AG04450 (cell line): ENCODE results near the gene PSEN1. TPM values are rescaled to one million over a fixed set of nuclear protein-coding genes. Genes with fewer than 3 reads are reported as not detected.

Source experiments
- CTCF ChIA-PET: fragments of 300-600, 350-600 bp; formaldehyde crosslinking; extraction: SDS; loops from one replicate; lab custom pipeline; 2022; ENCODE audit warnings: antibody characterized with exemption, inconsistent platforms; lab: Charles Lee
- POLR2A ChIA-PET: fragments of 350-600 bp; formaldehyde crosslinking; extraction: SDS; loops from one replicate; lab custom pipeline; 2021; ENCODE audit warnings: antibody characterized with exemption, inconsistent platforms; lab: Yijun Ruan, JAX
- DNase-seq: peaks from one replicate; pipeline ENCODE4 v3.0.0-alpha.2; 2011; ENCODE audit warnings: low read depth, low spot score
- H3K27ac ChIP-seq: one replicate; pipeline ENCODE4 v1.5.1; 2012; ENCODE audit warnings: low read depth, low read length, control low read depth
- H3K27me3 ChIP-seq: one replicate; pipeline ENCODE4 v1.6.0; 2012; ENCODE audit warnings: low read length; ENCODE audit not compliant: control insufficient read depth, insufficient read depth
- H3K4me3 ChIP-seq: 2 replicates; pipeline ENCODE4 v1.5.1; 2011; ENCODE audit warnings: mild to moderate bottlenecking, low read depth, low read length, control low read depth
- H3K9me3 ChIP-seq: 2 replicates; pipeline ENCODE4 v1.5.1; 2012; ENCODE audit warnings: low read length; ENCODE audit not compliant: control insufficient read depth, insufficient read depth
- CTCF ChIP-seq: IDR thresholded peaks from 2 replicates; pipeline ENCODE4 v1.5.1; 2011; ENCODE audit warnings: low read depth, low read length, control low read depth, inconsistent platforms
- polyA plus RNA-seq: library from polyadenylated mRNA; depleted of rRNA; stranded (reverse); fragments of >200 nt; gene quantifications from 2 replicates; pipeline ENCODE4 v1.2.3, GENCODE V29; 2011

PSEN1 gene
- polyA plus RNA-seq, 1 experiment = 20.2 TPM

GRCh38 chr14:73246387-73247150 is 110.3 kb downstream of the PSEN1 start:
- CTCF ChIA-PET = no interaction called here
- DNase-seq = no peak
- peaks cover 3% of the 10 kb centered on the region for H3K9me3 ChIP-seq
- H3K27me3 ChIP-seq = peaks cover 8% of the 10 kb centered on the region
- TF ChIP-seq CTCF = no peak
- H3K4me3 ChIP-seq = peak overlapping the region; percentile 61
- POLR2A ChIA-PET = interaction anchor here (0.6 to 1.0 kb wide), 3 partner anchors 11 to 37 kb away, joined by 3 to 4 read pairs (median 3); no protein-coding TSS in a partner anchor
- H3K27ac ChIP-seq = no peak overlapping the region

- peaks cover 8% of the 10 kb centered on the region for H3K27me3 ChIP-seq
- no peak overlapping the region for H3K27ac ChIP-seq
- H3K9me3 ChIP-seq = peaks cover 3% of the 10 kb centered on the region
- POLR2A ChIA-PET = interaction anchor here (0.6 kb wide), 1 partner anchor 30 kb away, joined by 3 read pairs; no protein-coding TSS in a partner anchor
- CTCF ChIA-PET = no interaction called here
- DNase-seq = no peak
- no peak for TF ChIP-seq CTCF
- H3K4me3 ChIP-seq = no peak overlapping the region
Measured at GRCh38 chr14:73248108-73248868, 112.0 kb downstream of the PSEN1 start.

GRCh38 chr14:73249108-73249507 is 112.8 kb downstream of the PSEN1 start:
- no peak for DNase-seq
- H3K9me3 ChIP-seq = no peaks in the 10 kb centered on the region; the same call in 1 of the 2 replicates
- H3K27me3 ChIP-seq = peaks cover 4% of the 10 kb centered on the region
- ChIA-PET POLR2A (interaction anchor here (0.6 kb wide), 1 partner anchor 29 kb away, joined by 3 read pairs; no protein-coding TSS in a partner anchor), CTCF (no interaction called here)
- TF ChIP-seq CTCF = no peak
- no peak overlapping the region for H3K4me3 ChIP-seq
- no peak overlapping the region for H3K27ac ChIP-seq

- no peaks in the 10 kb centered on the region for H3K27me3 ChIP-seq
- H3K9me3 ChIP-seq = no peaks in the 10 kb centered on the region; the same call in 1 of the 2 replicates
- POLR2A ChIA-PET = no interaction called here
- no peak for DNase-seq
- no peak overlapping the region for H3K27ac ChIP-seq
- CTCF ChIA-PET = no interaction called here
- H3K4me3 ChIP-seq = no peak overlapping the region
- no peak for TF ChIP-seq CTCF
Measured at GRCh38 chr14:73249564-73250316, 113.4 kb downstream of the PSEN1 start.
